GM19035 (cell line): Measurements from ENCODE around the gene DOK7.

Source experiments
- ATAC-seq: cut with Tn5 transposase; IDR thresholded peaks from one replicate; pipeline ENCODE4 v1.9.1; 2021; ENCODE audit not compliant: unreplicated experiment

DOK7 gene

DNA sequence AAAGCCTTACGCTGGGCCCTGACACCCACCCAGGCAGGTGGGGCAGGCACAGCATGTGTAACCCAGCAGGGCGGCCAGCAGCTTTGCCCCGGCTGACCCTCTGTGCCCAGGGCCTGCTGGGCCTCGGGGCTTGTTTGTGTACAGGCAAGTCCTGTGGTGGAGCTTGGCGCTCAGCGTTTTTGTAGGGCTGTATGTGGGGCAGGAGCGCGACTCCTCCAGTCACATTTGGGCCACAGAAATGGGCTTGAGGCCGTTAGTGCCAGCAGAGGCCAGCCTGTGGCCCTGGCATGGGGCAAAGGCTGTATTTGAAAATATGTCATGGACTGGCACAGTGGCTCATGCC is 36.0 kb upstream of the DOK7 start:
- ATAC-seq = no peak

DNA sequence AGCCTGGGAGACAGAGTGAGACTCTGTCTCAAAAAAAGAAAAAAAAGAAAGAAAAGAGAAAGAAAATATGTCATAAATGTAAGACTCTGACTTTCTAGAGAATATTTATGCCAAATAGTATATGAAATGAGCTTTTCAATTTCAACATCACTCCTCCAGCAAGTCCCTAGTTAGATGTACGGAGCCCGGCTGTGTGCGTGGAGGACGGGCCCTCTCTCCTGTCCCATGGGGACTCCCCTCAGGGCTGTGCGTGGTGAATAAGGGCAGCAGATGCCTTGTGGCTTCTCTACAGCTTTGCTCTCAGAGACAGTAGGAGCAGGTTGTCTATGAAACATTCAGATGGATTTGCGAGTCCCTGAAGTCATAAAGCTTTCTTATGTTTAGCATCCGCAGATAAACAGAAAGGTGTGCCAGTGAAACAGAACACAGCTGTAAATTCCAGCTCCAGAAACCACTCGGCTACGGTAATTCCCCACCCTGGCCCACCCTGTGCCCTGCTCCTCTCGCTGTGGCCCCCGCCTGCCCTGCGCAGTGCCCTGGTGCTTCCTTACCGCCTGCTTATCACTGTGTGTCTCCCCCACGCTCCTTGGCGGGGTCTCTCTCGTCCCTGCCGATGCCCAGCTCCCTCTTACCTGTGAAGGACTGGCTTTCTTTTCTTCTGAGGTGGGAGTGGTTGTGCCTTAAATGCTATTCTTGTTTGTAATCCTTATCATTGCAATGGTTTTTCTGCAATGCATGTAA is 35.2 kb upstream of the DOK7 start:
- ATAC-seq = no peak

DNA sequence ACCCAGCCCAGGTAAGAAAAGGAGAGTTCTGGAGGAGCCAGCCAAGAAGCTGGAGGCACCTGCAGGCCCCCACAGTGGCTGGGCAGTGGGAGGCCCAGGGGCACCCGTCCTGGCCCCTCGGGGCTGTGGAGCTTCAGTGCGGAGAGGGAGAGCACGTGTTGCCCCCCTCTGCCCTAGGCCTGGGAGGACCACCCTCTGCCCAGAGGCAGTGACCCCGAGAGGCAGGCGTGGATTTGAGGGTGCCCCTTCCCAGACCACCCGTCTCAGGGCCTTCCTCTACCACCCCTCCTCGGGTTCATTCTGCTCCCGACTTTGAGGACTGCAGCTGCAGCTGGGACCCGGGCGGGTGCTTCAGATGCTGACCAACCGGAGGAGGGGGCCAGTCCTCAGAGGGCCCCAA is 33.5 kb upstream of the DOK7 start:
- ATAC-seq = no peak

DNA sequence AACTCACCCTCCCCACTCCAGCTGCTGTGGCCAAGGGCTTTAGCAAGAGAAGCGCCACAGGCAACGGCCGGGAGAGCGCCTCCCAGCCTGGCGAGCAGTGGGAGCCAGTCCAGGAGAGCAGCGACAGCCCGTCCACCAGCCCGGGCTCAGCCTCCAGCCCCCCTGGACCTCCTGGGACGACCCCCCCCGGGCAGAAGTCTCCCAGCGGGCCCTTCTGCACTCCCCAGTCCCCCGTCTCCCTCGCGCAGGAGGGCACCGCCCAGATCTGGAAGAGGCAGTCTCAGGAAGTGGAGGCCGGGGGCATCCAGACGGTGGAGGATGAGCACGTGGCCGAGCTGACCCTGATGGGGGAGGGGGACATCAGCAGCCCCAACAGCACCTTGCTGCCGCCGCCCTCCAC is 32.6 kb upstream of the DOK7 start:
- ATAC-seq = no peak

DNA sequence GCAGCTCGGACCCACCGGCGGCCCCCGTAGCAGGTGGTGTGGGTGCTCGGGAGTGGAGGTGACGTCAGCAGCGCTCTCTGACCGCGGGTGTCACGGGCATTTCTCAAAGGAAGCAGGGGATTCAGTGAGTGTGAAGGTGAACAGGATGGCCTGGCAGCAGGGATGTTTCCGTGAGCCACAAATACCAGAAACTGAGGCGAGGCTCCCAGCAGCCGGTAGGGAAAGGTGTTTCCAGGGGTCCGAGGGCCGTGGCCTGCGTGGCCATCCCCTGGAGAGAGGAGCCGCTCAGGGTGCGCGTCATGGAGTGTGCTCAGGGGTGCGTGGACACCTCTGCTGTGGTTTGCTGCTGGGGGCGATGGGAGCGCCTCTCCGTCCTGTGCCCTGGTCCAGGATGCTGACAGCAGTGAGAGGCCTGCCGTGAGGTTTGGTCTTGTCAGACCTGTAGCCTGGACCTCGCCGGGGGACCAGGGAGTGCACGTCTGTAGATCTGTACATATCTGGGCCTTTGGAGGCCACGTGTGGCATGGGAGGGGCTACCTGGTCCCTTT is 31.6 kb upstream of the DOK7 start:
- ATAC-seq = no peak

DNA sequence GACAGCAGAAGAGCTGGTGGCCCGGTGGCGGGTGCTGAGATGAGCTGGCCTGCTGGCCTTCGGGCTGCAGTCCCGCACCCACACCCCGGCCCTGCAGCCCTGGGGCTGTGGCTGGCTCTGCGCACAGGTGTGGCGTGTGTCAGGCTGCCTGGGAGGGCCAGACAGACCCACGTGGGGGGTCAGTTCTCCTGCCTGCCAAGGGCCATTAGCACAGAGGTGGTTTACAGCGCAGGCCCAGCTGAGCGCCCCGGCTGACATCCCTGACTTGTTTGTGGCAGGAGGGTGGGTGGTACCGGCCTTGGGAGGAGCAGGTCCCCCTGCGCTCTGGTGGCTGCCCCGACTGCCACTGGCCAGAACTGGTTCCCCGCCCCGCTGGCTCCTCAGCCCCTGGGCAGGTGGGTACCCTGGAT is 30.7 kb upstream of the DOK7 start:
- no peak for ATAC-seq

DNA sequence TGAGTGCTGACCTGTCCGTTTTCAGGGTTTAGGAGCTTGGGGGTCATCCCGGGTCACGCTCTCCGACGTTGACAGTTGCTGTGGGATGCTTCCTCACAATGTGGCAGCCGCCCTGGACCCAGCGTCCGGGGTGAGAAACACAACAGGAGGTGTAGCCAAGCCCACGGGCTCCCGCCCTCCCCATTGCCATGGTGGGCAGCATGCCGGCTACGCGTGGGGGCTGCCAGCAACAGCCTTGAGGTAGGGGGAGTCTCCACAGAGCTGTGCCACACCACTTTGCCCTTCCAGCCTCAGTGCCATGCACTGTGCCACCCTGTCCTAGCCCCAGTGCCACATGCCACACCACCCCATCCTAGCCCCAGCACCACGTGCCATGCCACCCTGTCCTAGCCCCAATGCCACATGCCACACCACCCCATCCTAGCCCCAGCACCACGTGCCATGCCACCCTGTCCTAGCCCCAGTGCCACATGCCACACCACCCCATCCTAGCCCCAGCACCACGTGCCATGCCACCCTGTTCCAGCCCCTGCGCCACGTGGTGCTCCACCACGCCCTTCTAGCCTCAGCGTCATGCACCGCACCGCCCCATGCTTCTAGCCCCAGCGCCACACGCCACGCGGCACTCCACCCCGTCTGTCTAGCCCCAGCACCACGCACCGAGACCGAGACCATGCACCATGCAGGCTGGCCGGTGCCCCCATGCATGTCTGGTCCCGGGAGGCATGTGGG is 29.8 kb upstream of the DOK7 start:
- no peak for ATAC-seq

DNA sequence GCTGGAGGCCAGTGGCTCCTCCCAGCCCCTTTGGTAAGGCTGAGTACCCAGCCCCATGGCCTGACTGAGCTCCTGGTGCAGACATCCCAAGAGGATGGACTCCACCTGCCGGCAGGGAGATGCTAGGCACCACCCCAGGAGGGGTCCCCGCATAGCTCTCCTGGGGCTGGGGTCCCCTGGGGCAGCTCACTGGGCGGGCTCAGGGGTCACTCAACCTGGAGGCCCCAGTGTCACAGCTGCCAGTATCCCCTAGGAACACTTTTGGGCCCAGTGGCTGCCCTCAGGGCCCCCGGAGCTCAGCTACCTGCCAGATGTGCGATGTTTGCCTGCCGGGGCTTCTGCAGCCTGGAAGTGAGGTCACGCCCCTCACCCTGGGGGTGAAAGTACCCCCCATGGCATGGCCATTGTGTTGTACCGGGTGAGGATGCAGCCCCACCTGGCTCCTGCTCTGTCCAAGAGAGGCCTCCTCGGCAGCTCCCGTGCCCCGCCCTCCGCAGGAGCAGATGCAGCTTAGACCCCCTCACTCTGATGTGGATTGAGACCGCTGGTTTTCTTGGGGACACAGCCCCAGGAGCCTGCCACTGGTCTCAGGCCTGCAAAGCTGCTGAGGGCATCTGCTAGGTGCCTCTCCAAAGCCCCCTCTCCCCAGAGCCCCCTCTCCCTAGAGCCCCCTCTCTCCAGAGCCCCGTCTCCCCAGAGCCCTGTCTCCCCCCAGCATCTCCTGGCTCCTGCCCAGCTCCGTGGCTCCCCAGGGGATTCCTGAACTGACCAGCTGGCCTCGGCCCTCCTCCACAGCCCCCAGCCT is 28.0 kb upstream of the DOK7 start:
- ATAC-seq = no peak

DNA sequence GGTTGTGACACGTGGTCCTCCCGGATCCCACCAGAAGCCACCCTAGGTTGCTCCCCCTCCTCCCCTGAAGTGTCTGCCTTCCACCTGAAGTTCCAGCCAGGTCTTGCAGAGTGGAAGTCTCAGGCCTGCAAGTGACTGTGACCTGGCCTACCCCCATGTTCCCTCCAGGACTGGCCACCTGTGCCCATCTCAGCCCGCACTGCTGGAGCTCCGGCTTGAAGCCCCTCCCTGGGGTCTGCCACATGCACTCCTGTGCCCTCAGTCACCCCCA is 27.5 kb upstream of the DOK7 start:
- no peak for ATAC-seq

DNA sequence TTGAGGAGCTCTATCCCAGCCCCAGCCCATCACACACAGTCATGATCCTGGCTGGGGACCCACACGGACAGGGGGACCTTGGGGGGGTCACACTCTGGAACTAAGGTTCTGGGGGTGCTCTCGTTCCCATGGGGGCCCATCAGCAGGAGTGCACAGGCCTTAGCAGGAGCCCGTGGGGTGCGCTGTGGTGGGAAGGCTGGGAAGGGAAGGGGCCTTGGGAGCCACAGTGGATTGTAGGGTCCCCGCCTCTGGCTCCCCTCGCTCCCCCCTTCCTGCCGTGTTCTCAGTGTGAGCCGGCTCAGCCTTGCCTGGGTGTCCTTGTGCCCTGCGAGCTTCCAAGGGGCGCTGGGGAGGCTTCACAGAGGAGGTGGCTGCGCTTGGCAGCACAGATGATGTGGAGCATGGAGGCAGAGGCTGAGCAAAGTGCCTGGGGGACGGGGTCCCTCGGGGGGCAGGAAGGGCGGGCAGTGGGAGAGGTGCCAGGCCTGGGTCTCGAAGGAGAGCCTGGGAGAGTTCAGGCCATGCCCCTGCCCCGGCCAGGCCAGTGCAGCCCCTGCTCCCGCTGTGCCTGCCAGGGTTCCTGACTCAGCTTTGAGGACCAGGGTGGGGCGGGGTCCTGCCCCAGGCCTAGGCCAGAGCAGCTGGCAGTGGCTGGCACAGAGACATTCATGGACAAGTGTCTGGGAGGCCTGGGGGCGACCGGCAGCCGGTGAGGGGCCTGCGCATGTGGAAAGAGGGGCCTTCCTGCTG is 26.9 kb upstream of the DOK7 start:
- no peak for ATAC-seq

DNA sequence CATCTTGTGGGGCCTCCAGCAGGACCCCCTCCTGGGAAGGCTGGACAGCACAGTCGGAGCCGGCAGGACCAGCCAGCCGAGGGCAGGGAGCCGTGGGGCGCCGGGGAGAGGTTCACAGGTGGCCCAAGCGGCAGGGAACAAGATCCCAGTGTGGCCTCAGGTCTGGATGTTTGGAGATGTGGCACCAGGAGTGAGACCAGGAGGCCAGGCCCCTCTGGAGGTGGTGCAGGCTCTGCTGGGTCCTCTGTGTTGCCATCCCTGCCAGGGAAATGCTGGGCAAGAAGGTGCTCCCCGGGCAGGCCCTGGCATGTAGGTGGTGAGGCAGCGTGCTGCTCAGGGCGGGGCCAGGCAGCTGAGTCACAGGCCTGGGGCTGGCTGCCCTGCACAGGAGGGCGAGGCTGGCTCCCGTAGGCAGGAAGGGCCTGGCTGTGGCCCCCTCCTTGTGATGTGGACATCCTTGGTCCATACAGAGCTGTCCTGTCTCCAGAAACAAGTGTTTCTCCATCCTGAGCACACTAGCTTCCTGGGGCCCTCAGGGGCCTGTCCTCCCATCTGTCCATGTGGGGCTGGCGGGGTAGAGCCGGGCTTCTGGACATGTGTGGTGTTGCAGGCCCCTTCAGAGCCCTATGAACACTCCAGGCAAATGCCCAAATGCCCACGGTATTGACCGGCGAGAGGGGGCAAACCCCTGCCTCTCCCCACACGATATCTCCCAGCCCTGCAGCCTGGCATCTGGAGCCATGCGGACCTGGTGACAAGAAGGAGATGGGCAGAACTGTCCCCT is 26.1 kb upstream of the DOK7 start:
- no peak for ATAC-seq

DNA sequence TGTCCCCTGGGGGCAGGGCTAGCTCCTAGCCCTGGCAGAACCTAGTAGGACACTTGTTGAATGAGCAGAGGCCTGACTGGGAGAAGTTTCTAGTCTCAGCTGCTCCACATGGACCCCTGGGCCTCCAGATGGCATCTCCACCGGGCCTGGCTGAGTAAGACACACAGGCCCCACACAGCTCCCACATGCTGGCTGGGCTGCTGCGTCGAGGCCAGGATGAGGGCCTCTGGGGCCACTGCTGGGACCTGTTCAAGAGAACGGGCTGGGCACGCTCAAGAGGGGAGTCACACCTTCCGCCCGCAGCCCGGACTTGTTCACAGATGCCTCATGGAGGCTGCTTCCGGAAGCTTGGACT is 25.5 kb upstream of the DOK7 start:
- ATAC-seq = no peak

DNA sequence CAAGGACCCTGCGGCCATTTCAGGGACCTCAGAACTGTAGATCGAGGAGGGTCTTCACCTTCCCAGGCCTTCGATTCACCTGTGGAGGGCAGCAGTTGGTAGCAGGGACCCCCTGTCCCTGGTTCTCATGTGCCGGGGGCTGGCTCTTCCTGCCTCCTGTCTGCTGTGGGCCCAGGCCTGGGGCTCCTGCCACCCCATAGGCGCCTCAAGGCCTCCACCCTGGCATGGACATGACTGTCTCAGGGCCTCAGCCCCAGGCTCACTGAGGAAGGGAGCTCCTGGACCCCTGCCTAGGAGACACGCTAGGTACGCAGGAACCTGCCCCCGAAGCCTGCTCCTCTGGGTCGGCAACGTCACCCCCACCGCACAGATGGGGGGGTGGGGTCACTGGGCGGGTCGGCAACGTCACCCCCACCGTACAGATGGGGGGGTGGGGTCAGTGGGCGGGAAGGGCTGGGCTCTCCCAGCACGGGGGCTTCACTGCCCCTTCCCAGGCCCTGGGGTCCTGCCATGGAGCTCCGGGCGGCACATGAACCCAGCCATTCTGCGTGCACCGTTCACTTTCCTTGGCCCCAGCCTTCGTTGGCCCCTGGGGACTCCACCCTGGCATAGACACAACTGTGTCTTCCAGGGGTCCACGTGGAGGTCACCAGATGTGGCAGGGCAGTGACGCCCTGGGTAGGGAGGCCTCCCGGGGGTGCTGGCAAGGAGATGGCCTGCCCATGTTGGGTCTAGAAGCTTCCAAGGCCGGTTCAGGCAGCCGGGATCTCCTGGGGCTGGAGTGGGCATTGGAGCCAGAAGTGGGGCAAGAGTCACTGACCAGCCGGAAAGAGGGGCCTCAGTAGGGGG is 24.9 kb upstream of the DOK7 start:
- no peak for ATAC-seq

DNA sequence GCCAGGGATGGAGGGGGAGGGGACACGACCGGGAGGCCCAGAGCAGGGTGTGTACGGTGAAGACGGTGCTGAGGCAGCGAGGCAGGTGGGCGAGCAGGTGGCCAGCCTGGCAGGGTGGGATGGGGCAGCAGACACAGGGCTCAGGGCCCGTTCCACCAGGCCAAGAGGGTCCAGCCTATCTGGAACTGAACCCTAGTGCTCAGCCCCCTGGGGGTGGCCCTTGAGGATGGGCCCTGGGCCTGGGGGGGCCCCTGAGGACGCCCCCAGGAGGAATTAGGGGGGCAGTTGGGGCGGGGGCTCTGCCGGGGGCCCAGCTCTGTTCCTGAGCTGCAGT is 24.3 kb upstream of the DOK7 start:
- no peak for ATAC-seq

DNA sequence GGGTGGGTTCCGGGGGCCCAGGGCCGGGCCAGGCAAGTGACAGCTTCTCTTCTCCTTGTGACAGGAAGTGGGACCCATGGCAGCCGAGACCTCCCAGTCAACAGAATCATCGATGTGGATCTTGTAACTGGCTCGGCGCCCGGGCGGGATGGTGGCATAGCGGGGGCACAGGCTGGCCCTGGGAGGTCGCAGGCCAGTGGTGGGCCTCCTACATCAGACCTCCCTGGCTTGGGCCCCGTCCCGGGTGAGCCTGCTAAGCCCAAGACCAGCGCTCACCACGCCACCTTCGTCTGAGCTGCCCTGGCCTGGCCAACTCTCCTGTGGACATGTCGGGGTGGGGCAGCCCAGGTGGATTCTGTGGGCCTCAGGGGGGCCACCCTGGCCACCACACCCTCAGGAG is 23.7 kb upstream of the DOK7 start:
- no peak for ATAC-seq

DNA sequence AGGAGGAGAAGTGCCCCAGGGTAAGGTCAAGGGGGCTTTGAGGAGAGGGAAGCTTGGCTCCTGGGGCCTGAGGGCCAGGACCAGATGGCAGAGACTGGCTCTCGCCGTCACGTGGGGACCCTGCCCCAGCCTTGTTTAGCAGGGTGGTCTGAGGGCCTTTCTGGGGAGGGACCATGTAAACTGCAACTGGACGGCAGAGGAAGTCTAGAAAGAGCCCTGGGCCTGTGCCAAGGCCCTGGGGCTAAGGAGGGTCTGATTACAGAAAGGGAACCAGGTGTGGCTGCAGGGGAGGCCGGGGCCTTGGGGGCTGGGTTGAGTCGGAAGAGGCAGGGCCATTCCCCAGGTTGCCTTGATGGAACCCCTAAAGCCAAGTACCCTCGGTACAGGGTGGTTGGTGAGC is 23.1 kb upstream of the DOK7 start:
- ATAC-seq = no peak

DNA sequence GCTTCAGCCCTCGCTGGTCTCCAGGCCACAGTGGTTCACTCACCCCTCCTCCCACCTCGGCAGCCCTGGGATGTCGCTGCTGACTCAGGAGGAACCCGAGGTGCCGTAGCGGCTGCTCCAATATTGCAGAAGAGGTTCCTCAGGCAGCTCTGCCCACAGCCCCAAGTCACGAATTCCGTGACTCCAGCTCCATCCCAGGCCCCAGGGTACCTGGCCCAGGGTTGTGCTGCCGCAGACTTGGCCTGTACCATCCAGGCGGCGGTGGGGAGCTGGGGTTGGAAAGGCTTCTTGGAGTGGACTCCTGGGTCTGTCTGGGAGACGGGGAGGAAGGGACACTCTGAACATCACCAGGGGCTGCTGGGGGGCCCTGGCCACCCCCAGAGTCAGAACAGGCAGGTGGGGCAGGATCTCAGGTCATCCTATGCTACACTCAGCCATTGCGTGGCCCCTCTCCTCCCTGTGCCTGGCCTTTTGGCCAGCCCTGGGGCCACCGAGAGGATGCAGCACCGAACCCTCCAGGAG is 22.1 kb upstream of the DOK7 start:
- no peak for ATAC-seq

DNA sequence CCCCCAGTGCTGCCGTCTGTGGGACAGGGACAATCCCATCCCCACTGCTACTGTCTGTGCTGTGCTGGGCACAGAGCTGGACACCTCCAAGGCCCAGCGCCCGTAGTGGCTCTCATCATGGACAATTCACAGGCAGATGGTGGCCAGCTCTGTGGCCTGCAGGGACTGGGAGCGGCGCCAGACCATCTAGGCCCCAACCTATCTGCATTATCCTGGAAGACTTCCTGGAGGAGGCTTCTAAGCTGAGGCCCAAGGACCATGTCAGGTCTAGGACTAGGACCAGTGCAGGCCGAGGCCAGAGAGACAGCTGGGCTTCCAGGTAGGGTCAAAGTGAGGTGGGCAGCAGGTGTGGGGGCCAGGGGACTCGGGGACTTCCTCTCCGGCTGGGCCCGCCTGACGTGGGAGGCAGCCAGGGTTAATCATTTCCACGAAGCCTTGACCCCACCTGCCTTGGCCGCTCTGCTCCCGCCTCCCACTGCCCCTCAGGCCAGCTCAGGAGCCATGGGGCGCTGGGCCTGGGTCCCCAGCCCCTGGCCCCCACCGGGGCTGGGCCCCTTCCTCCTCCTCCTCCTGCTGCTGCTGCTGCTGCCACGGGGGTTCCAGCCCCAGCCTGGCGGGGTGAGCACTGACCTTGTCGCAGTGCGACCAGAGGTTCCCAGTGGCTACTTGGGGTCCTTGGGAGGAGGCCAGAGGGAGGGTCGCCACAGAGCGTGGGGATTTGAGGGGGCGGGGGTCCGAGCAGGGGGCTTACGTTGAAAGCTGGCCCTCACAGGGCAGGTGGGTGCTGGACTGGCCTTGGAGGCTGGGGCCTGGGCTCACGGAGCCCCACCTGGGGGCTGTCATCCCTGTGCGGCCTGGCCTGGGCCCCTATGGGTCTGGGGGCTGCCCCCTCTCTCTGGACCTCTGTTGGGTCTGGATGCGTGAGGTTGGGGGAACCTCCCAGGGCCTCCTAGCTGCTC is 21.3 kb upstream of the DOK7 start, which contains the start of gene HGFAC:
Gene HGFAC (plus strand): TSS at position 468 of the 959 bp plus-strand sequence. CDS start 34 bp downstream, at position 502.
- ATAC-seq = no peak
